ENCODE results near the gene MAPT. TPM values are rescaled to one million over a fixed set of nuclear protein-coding genes. Genes with fewer than 3 reads are reported as not detected.
A peak's percentile ranks its signal among the peaks of the same experiment; 100 is the strongest.

MAPT gene
- total and polyA plus RNA-seq, 2 of the 13 experiments (the other 11 are each of a cell fraction or from before 2014, with no cell fraction given) = 2.1 to 2.8 TPM

GRCh38 chr17:46002311-46002972, 108.1 kb downstream of the MAPT start (continued):
- TF ChIP-seq ZNF281 (CRISPR knock-in tag; IDR thresholded peaks at IDR 0.05; ENCODE audit: borderline replicate concordance) (no peak), AGO2 (optimal IDR thresholded peaks at IDR 0.05; ENCODE audit: low read depth, low read length) (no peak), ZHX1 (CRISPR knock-in tag; IDR thresholded peaks at IDR 0.05; ENCODE audit: low read depth) (no peak), LCORL (IDR thresholded peaks at IDR 0.05) (no peak), LCORL (CRISPR knock-in tag; IDR thresholded peaks at IDR 0.05) (peak; percentile 70), CBX5 (CRISPR knock-in tag; IDR thresholded peaks at IDR 0.05; ENCODE audit: borderline replicate concordance) (no peak), EED (CRISPR knock-in tag; IDR thresholded peaks at IDR 0.05) (peak; percentile 81; the same call in 1 of the 2 replicates), MBD4 (IDR thresholded peaks at IDR 0.05; ENCODE audit: borderline replicate concordance, low read length) (no peak), ZNF720 (CRISPR knock-in tag; IDR thresholded peaks at IDR 0.05) (no peak), GABPB1 (CRISPR knock-in tag; IDR thresholded peaks at IDR 0.05) (0 out of 2 replicates have a peak, but pooled peaks have one; percentile 14), IRF2 (CRISPR knock-in tag; IDR thresholded peaks at IDR 0.05) (peak; percentile 73; the same call in 1 of the 2 replicates), BCL6 (CRISPR knock-in tag; IDR thresholded peaks at IDR 0.05) (0 out of 2 replicates have a peak, but pooled peaks have one; percentile 14), KLF12 (CRISPR knock-in tag; IDR thresholded peaks at IDR 0.05; ENCODE audit: borderline replicate concordance) (no peak), ZBTB39 (CRISPR knock-in tag; IDR thresholded peaks at IDR 0.05) (0 out of 2 replicates have a peak, but pooled peaks have one; percentile 13), PHF20 (CRISPR knock-in tag; IDR thresholded peaks at IDR 0.05) (peak; percentile 49; the same call in 1 of the 2 replicates), MTERF4 (CRISPR knock-in tag; IDR thresholded peaks at IDR 0.05) (no peak), ZSCAN29 (CRISPR knock-in tag; conservative IDR thresholded peaks at IDR 0.05) (0 out of 2 replicates have a peak, but pooled peaks have one; percentile 39), TAF1 (CRISPR knock-in tag; IDR thresholded peaks at IDR 0.05) (no peak), RFX5 (IDR thresholded peaks at IDR 0.05; ENCODE audit: low read depth, low read length) (no peak), ZNF558 (CRISPR knock-in tag; IDR thresholded peaks at IDR 0.05; ENCODE audit: borderline replicate concordance) (no peak), ATF5 (CRISPR knock-in tag; IDR thresholded peaks at IDR 0.05; ENCODE audit: low read depth) (no peak)

Data from HepG2 (cell line).